HG02678 (cell line): ENCODE results near the gene PRPF18.

ENCODE experiments used
- ATAC-seq: cut with Tn5 transposase; IDR thresholded peaks from one replicate; pipeline ENCODE4 v1.9.1; 2021; ENCODE audit warnings: mild to moderate bottlenecking, moderate library complexity; ENCODE audit not compliant: unreplicated experiment

Gene PRPF18

DNA sequence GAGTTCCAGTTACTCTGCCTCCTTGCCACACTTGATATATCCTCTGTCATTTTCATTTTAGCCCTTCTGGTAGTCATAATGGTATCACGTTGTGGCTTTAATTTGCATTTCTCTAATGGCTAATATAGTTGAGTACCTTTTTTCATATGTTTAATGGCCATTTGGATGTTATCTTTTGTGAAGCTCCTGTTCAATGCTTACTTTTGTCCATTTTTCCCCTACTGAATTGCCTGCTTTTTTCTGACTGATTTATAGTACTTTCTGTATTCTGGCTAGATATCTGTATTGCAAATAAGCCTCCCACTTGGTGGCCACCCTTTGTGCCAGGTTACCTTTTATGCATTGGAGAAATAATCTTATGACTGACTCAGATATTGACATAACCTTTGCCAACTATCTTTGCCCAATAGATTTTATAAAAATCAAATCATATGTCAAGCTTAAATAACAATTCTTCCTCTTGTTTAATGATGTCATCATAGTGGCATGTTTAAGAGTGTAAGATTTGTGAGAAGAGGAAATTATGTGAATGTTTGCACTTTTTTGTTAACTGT lies 50.6 kb downstream of the PRPF18 start:
- ATAC-seq = no peak

DNA sequence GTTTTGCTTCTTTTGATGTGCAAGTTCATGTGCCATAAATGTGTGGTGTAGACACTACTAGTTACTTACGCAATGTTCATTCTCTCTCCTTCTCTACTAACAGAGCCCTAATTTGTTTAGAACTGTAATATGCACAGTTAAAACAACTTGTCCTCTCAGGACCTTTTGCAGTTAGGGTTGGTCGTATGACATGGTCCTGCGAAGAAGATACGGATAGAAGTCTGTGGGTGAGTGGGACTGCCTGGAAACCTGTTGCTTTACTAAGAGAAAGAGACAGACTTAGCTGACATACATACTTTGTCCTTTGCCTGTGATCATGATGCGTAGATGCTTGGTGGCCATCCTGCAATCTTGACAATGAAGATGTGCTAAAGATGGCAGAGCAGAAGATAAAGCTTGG lies 51.1 kb downstream of the PRPF18 start:
- no peak for ATAC-seq

DNA sequence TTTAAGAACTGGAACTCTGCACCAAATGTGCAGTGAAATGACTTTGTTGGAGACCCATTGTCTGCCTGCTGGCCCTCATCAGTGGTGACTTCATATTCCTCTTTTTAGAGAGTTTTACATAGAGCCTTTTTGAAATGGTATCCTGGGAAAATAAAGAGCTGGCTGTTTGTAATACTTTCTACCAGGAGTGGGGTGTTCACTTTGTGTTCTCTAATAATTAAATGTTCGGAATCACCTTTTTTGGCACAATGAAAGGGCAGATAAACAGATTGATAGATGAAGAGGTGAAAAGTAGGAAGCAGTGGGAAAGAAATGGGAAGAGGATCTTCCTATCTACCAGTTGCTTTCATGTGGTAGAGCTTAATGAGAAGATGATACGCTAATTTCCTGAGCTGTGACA lies 55.5 kb downstream of the PRPF18 start:
- no peak for ATAC-seq

DNA sequence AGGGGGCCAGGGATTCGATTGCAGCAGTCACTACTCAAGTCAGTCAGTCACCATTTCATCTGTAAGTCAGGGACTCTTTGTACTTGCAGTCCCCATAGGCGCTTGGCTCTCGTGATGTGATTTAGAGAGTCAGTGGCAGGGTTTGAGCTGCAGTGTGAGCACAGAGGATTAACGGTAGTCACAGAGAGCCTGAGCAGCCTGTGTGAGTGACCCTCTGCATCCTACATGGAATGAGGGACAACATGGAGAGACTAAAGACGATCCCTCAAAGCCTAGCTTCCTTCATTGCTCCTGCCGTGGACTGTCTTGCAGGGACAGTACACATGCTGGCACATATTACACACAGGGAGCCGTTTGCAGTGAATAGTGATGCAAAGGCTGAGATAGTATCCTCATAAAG lies 56.3 kb downstream of the PRPF18 start:
- ATAC-seq = no peak

DNA sequence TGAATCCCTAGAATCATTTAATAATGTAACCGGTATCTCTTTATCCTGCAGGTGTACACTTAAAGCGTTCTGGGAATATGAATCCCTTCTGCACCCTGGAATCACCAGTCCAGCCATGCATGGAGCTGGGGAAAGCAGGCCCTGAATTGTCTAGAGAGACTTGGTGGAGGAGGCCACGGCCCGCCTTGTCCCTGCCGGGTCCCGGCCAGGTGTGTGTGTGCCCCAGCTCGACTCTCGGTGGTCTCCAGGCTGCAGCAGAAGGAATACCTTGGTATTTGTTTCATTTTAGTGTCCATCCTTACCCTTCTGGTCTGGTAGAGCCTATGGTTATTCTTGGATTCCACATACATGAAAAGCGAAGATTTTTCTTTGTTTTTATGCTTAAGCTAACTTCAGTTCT lies 58.1 kb downstream of the PRPF18 start:
- ATAC-seq = no peak

DNA sequence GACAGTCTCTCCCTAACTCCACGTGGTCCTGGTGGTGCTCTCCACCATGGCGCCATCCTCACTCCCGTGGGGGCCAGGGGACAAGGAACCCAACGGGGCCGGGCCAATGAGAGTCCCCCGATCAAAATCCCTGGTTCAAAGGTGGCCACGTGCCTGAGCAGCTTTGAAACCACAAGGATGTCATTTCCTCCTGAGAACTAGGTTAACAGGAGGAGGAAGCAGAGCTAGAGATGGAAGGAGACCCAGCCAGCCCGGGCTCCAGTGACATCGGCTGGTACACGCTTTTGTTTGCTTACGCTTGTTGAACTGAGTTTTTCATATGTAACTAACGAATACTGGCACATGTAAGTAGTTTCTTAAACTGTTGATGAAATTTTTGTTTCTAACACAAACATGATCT lies 61.7 kb downstream of the PRPF18 start:
- ATAC-seq = no peak

DNA sequence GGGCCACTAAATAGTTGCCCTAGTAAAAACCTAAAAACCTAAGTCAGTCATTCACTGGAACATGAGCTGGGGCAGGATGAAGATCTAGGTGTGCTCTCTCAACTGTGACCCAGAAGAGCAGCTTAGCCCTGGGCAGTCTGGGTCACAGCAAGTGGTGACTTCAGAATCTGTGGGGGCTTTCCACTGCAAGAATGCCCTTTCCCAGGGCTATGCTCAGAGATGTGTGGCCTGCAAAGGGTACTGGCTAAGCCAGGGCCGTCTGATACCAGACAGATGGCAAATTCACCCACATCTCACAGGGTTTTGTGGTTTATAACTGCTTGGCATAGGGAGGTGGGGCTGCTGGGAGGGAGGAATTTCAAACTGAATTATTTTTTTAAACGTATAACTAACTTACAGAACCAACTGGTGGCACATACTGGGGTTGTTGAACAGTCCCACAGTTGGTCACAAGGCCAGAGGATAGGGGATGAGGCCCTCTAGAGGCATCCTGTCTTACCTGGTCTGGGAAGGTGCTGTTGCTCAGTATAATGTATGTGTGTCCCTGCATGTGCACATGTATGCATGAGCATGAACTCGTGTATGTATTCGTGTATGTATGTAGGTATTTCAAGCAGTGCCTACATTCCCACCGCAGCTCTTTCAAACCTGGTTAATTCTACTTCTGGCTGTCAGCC lies 63.2 kb downstream of the PRPF18 start:
- no peak for ATAC-seq

DNA sequence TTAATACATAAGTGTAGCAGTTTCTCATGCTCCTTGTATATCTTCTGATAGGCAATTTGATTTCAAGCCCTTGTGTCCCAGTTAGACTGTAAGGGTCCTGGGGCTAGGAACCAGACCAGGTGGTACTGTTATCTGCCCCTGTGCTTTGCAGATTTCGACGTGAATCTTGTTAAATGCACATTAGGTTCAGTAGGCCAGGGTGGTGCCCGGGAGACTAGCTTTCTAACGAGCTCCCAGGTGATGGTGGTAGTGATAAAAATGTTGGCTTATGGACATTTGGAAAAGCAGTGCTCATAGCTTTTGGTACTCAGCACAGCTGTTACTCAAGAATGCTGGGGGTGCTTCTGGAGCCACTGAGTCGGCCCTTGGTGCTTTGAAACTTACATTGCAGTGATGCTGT lies 64.2 kb downstream of the PRPF18 start:
- no peak for ATAC-seq

DNA sequence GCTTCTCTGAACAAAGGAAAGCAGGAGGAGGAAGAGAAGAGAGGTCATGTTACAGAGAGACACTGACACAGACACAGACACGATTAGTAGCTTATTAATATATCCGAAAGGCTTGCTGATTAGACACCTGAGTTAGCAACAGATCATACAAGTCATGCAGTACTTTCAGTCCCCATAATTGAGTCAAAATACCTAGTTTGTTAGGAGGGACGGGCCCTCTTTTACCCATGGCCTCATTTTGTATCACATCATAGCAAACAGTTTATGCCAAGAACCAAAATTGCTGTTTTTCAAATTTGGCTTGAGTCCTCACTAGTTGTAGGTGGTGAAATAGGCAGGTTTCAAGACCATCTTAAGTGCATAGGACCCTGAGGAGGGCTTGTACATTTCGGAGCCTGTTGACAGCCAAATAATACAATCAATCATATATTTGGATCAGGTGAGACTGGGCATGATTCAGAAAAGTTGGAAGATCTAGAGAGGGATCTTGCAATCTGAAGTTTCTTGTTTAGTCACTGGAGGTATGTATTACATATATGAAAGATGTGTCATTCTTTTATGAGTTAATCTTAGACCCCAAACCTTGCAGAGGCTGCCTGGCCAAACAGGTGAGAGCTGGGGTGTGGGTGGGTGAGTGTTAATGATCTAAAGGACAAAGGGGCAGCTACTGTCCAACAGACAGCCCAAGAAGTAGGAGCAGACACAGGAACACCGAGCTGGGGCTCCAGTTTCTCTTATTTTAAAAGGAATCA lies 65.4 kb downstream of the PRPF18 start:
- no peak for ATAC-seq

DNA sequence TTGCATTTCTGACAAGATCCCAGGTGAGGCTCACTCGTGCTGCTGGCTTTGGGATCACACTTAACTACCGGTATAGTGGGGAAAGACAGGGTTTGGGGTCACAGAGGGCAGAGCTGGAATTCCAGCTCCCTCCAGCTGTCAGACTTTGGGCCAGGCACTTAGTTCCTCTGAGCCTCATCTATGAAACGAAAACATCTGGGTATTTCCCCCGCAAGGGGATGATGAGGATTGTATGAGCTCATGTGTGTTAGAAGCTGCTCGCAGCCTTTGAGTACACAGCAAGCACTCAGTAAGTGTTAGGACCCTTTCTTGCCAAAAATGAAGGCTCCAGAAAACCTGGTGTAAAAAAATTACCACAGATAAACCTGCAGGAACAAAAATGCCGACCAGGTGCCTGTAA lies 66.1 kb downstream of the PRPF18 start:
- no peak for ATAC-seq

DNA sequence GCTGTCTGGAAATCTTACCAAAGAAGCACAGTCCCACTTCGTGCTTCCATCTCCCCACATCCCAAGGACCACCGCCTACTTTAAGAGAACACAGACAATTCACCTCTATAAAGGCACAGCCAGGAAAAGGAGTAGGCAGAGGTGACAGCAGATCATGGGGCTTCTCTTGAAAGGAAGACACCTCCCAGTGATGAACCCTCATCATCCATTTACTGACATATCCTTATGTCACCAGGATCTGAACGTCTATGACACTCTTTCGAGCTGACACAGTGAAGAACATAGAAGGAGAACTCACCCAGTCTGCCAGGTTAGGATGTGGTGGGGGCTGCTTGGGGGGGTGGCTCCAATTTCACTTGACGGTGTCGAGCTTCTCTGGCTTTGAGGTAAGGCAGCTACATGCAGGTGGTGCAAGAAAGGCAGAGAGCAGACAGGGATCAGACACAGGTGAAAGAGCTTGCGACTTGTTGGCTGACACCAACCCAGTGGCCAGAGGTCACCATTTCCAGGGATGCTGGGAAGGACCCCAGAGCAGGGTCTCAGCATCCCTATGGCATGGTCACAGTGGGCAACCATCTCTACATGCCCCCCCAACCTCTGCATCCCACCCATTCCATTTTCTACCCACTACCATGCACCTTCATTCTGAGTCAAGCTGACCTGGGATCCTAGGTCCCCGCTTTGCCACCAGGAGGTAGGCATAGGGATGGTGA lies 67.5 kb downstream of the PRPF18 start:
- no peak for ATAC-seq

DNA sequence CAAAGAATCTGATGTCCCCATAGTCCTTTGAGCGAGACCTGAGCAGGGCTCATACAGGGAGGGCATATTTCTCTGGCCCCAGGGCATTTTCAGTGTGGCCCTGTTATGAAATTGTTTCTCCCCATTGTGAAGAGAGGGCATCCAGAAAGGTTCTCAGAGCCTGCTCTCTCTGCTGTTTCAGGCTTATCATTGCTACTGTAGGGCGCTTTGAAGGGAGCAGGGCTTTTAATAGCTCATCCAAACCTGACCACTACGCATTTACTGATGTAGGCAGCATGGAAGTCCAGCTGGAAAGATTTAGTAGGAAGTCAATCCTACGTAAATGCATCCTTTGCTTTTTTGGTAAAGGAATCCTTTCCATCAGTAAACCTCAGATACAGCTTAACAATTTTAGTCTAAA lies 68.1 kb downstream of the PRPF18 start:
- no peak for ATAC-seq

DNA sequence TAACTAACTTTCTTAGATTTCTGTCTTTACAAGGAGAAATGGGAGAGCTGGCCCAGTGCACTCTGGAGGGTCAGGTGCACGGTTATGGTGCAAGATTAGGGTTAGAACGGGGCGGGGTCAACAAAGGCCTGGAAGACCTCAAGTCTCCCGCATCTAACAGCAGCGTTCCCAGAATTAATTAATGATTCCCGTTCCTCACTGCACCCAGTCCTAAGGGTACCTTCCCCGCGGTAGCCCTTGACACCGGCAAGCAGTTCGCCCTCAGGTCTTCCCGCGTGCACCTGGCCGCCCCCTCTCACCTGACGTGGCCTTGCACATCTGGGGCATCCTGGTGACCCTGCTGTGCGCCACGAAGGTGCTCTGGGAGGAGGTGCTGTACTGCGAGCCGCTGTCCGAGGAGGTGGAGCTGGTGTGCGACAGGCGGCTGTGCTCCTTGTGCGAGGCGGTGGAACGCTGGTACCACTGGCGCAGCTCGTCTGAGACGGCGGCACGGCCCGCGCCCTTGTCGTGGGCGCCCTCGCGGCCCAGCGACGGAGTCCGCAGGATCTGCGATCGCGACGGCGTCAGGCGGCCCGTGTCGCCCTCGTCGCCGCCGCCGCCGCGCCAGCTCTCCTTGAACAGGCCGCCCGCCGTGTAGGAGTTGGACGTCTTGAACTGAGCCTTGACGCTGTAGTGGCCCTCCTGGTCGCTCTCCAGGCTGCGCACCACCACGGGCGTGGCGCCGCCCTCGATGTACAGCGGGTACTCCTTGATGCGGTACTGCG lies 69.8 kb downstream of the PRPF18 start:
- ATAC-seq = no peak

DNA sequence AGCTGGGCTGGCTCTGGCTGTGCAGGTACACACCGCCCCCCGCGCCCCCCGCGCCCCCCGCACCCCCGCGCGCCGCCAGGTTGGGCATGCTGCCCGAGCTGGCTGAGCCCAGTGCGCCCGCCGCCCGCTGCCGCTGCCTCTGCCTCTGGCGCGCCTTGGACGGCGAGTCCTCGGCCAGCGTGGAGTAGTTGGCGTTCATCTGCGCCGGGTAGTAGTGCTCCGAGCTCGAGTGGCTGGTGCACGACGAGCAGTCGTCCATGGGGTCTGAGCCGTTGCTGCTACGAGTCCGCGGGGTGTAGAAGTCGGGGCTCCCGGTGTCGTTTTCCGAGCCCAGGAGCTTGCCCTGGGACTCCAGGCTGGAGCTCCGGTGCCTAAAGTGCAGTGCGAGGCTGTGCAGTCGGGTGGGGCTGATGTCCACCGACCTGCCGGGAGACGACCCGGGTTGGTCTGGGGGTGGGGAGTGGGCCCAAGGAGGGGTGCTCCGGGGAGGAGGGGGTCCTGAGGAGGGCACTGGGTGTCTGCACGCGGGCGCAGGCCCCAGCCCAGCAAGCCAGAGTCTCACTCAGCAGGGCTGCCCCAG lies 70.4 kb downstream of the PRPF18 start:
- ATAC-seq = no peak

DNA sequence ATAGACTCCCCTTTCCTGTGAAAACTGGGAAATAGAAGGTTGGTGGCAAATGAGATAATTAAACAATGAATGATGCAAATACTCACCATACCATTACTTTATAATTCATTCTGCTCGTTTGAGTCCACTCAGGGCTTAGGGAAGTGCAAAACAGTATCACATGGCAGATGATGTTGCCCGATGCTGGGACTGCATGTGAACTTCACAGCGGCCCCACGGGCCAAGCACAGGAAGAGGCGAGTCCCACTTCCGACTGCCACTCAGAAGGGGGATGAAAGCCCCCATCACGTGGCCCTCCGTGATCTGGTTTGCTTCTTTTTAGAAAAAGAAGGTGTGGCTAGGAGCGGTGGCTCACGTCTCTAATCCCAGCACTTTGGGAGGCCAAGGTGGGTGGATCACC lies 71.5 kb downstream of the PRPF18 start:
- ATAC-seq = no peak

DNA sequence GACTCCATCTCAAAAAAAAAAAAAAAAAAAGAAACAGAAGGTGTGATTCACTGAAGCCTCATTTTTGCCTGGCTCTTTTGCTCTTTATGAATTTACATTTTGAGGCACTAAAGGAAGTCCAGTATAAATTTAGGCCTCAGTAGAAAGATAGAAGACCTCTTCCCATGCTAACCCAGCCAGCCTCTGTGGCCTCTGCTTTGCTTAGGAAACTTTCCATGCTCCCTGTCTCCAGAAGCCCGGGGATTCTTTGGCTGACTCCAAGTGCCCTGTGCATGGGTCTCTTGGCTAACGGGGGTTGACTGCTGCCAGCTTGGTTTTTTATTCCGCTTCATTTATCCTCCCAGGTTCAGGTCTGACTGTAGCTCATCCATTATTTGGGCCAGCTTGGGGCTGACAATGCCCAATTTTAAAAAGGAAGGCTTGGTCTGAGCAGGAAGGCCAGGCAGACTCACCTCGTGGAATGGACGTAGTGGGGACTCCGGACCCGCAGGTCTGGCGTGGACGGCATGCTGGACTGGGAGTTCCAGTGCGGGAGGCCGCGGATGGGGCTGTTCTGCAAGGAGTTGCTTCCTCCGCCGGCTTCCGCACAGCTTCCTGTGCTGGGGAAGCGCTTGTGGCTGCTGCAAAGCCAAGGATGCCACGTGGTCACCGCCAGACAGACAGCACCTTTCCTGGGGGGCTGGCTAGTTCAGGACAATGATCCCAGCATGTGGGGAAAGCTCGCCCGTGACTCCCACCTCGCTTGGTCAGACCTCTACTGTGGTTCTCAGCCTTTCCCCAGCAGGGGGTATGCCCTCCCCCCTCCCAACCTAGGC lies 72.3 kb downstream of the PRPF18 start:
- ATAC-seq = no peak

DNA sequence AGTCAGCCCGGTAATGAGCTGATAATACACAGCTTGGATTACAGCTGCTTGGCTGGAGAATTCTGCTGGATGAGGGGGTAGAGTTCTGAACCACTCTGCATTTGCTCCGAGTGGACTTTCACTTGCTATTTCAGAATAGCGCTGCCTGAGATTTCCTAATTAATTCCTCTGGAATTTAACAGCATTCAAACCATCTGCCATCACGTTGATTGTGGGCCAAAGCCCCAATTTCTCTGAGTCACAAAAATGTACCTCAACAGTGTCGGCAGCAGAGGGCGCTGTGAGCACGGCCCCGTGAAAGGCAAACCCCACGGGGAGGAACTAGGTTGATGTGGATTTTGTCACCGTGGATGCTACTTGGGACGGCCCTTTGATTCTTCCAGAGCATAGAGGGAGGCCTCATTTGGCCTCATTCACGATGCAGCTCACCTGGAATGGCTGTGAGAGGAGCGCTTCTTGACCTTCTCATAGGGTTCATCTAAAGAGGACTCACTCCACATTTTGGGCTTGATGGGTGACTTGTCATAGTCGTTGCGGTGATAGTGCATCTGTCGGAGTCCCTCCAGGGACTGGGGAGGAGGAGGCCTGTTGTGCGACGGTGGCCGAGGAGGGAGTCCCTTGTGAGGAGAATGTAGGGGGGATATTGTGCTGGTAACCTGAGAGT lies 73.3 kb downstream of the PRPF18 start:
- no peak for ATAC-seq

DNA sequence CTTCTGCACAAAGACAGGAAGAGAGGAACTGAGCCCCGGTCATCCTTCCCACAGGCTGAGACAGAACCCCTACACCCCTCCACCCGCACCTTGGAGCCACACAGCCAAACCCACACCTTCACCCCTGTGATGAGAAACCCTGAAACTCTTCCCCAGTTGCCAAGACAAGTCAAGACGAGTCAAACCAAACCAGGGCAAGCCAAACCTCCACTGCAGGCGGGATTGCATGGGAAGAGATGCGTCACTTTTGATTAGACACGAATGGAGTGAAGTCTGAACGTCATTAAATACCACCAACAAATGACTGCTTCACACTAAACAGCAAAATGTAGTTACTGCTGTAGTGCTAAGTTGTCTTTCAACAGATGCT lies 73.8 kb downstream of the PRPF18 start:
- ATAC-seq = no peak

DNA sequence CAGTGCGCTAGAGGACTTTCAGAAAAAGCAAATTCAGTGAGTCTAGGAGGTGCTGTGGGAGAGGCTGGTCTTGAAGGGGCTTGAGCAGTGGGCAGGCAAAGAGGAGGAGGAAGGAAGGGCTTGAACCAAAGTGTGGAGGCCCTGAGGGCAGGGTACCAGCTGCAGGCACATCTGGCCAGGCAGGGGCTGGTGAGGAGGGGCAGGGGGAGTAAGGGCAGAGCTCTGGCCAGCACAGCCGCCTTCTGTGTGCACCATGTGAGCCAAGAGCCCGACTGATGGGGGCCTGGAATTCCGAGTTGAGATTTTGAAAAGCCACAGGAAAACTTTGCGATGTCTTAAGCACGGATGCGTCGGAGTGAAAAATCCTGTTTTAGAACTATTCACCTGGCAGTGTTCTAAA lies 74.5 kb downstream of the PRPF18 start:
- no peak for ATAC-seq
